Testis (tissue), 2 donors: Measurements from ENCODE around the gene STXBP6.

Source experiments
- POLR2A ChIP-seq: fragments of 450-650 bp; IDR thresholded peaks from one replicate; pipeline ENCODE4 v1.6.1; 2017; ENCODE audit warnings: antibody characterized with exemption, mild to moderate bottlenecking, moderate library complexity
- TF ChIP-seq, protein P1 (sequence below), 3 experiments: fragments of 450-650 bp in 2 of 3; fragments of 200-600 bp in 1 of 3; sonication (generic) in 1 of 3; IDR thresholded peaks; one replicate each; pipeline ENCODE4 v1.5.1; 2016 to 2019; ENCODE audit warnings: antibody characterized with exemption in 3 of 3, mild to moderate bottlenecking in 2 of 3, moderate library complexity in 1 of 3

DNA sequence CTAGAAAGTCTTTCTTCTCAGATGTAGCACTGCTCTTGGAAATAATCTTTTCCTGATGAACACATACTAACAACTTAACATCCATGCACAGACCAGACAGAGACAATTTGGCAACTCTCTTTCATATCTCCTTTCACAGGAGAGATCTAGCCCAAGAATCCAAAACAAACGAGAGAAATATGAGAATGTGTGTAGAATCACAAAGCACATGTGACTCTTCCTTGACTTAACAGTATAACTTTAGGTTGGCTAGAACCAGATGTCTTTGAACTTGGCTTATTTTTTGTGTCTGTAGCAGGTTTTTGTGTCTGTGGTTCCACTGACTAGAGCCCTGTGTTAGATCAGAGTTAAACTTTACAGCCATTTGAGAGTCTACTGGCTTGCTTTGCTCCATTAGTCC, 114.2 kb downstream of the STXBP6 start:
- TF ChIP-seq, protein P1, sequence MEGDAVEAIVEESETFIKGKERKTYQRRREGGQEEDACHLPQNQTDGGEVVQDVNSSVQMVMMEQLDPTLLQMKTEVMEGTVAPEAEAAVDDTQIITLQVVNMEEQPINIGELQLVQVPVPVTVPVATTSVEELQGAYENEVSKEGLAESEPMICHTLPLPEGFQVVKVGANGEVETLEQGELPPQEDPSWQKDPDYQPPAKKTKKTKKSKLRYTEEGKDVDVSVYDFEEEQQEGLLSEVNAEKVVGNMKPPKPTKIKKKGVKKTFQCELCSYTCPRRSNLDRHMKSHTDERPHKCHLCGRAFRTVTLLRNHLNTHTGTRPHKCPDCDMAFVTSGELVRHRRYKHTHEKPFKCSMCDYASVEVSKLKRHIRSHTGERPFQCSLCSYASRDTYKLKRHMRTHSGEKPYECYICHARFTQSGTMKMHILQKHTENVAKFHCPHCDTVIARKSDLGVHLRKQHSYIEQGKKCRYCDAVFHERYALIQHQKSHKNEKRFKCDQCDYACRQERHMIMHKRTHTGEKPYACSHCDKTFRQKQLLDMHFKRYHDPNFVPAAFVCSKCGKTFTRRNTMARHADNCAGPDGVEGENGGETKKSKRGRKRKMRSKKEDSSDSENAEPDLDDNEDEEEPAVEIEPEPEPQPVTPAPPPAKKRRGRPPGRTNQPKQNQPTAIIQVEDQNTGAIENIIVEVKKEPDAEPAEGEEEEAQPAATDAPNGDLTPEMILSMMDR (IDR thresholded peaks at IDR 0.05): no peak
- no peak for TF ChIP-seq POLR2A
